Measurements from ENCODE around the gene FOXO3B.
"Not testable (repeated sequence)": the region's sequence is repeated elsewhere in the genome, so short reads cannot be mapped to it uniquely, and the experiment has no call there.

Gene FOXO3B

GRCh38 chr17:18644291-18644690, 37.8 kb downstream of the FOXO3B start, which contains the start of gene TBC1D28:
Gene TBC1D28 (minus strand): TSS chr17:18644391. CDS start chr17:18641352, 3,039 bp downstream.
- not testable (repeated sequence) for DNase-seq

GRCh38 chr17:18643124-18643523, 39.0 kb downstream of the FOXO3B start:
- DNase-seq: not testable (repeated sequence)

GRCh38 chr17:18638357-18638756, 43.8 kb downstream of the FOXO3B start:
- not testable (repeated sequence) for DNase-seq

GRCh38 chr17:18636237-18636636, 45.9 kb downstream of the FOXO3B start:
- DNase-seq: not testable (repeated sequence)

- not testable (repeated sequence) for DNase-seq
Measured at GRCh38 chr17:18635773-18636172, 46.3 kb downstream of the FOXO3B start.

GRCh38 chr17:18634550-18635263, 47.4 kb downstream of the FOXO3B start:
- not testable (repeated sequence) for DNase-seq

Data from AML-193 (cell line).